GM21528 (cell line): ENCODE results near the gene TANGO2.
"Not testable (repeated sequence)": the region's sequence is repeated elsewhere in the genome, so short reads cannot be mapped to it uniquely, and the experiment has no call there.

Source experiments
- ATAC-seq: cut with Tn5 transposase; IDR thresholded peaks from one replicate; pipeline ENCODE4 v1.9.1; 2021; ENCODE audit warnings: mild to moderate bottlenecking, moderate library complexity; ENCODE audit not compliant: unreplicated experiment, low FRiP score

Gene TANGO2

GRCh38 chr22:20060700-20061480 lies 40.0 kb downstream of the TANGO2 start:
- no peak for ATAC-seq

GRCh38 chr22:20061481-20061861 lies 40.6 kb downstream of the TANGO2 start:
- ATAC-seq: no peak

- ATAC-seq: no peak
Observed at GRCh38 chr22:20062043-20062765, 41.3 kb downstream of the TANGO2 start.

- ATAC-seq: no peak
Observed at GRCh38 chr22:20062766-20063083, 41.8 kb downstream of the TANGO2 start.

DNA sequence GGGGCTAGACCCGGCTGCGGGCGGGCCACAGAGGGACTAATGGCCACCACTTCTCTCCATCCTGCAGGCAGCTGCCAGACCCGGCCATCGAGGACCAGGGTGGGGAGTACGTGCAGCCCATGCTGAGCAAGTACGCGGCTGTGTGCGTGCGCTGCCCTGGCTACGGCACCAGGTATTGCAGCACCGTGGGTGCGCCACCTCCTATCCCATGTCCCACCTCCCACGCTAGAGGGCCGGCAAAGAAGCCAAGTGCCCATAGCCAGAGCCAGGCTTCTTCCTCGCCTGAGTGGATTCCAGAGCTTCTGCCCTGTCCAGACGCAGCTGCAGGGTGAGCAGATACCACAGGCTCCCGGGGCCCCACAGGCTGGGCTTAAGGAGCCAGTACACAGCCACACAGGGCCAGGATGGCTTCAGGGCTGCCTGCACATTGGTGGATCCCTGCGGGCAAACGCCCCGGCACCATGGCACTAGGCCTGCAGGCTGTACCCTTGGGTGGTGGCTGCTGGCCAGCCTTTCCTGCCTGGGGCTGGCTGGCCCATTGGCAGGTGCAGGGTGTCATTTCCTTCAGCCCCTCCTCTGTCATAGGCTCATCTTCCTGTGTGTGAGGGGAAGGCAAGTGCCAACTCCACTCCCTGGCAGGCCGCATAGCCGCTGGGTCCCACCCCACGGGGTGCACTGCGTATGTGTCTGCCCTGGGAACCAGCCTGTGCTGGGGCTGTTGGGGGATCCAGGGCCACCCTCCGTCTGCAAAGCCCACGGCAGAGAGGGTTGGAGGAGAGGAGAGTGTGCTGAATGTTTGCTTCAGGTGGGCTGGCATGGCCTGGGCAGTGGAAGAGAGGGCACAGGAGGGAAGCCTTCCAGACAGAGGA lies 42.6 kb downstream of the TANGO2 start:
- ATAC-seq: no peak

- ATAC-seq: no peak
Observed at GRCh38 chr22:20064140-20064480, 43.2 kb downstream of the TANGO2 start.

GRCh38 chr22:20064545-20065262 lies 43.8 kb downstream of the TANGO2 start:
- ATAC-seq: no peak

GRCh38 chr22:20065896-20066616 lies 45.1 kb downstream of the TANGO2 start:
- ATAC-seq: no peak

DNA sequence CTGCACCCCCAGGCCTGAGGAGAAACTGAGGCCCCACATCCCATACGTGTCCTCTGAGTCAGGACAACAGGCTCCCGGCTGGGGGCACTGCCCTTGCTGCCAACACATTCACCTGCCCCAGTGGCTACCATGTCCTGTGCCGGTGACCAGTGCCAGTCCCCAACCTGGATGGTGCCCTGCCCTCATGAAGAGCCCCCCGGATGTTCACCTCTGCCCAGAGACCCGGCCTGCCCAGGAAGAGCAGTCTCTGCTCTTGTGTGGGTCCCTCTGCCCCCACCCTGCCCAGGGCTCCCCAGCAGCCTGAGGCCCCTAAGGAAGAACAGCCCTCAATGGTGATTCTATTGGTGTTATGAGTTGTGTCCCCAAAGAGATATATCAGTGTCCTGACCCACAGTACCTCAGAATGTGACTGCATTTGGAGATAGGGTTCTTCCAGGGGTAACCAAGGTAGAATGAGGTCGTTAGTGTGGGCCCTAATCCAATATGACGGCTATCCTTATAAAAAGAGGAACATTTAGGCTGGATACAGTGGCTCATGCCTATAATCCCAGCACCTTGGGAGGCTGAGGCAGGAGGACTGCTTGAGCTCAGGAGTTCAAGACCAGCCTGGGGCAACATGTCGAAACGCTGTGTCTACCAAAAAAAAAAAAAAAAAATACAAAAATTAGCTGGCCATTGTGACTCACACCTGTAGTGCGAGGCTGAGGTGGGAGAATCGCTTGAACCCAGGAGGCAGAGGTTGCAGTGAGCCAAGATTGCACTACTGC lies 45.9 kb downstream of the TANGO2 start:
- ATAC-seq: no peak

DNA sequence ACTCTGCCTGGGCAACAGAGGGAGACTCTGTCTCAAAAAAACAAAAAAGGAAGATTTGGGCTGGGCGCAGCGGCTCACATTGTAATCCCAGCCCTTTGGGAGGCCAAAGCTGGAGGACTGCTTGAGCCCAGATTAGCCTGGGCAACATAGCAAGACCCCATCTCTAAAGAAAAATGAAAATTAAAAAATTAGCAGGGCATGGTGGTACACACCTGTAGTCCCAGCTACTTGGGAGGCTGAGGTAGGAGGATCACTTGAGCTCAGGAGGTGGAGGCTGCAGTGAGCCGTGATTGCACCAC lies 46.4 kb downstream of the TANGO2 start:
- not testable (repeated sequence) for ATAC-seq

DNA sequence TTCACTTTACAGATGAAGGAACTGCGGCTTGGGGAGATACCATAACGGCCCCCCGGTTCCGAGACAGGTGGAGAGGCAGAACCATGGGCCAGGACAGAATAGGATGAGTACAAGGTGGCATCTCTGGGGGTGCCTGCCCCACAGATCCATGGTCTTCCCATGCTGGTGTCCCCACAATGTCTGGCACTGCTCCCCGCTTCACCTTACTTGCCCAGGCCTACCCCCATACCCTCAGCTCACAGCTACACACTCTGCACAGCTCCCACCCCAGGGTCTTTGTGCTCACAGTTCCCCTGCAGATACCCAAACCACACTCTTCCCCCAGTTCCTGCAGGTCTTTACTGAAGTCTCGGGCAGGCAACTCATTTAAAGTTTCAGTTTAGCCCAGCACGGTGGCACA lies 47.7 kb downstream of the TANGO2 start:
- ATAC-seq: no peak

DNA sequence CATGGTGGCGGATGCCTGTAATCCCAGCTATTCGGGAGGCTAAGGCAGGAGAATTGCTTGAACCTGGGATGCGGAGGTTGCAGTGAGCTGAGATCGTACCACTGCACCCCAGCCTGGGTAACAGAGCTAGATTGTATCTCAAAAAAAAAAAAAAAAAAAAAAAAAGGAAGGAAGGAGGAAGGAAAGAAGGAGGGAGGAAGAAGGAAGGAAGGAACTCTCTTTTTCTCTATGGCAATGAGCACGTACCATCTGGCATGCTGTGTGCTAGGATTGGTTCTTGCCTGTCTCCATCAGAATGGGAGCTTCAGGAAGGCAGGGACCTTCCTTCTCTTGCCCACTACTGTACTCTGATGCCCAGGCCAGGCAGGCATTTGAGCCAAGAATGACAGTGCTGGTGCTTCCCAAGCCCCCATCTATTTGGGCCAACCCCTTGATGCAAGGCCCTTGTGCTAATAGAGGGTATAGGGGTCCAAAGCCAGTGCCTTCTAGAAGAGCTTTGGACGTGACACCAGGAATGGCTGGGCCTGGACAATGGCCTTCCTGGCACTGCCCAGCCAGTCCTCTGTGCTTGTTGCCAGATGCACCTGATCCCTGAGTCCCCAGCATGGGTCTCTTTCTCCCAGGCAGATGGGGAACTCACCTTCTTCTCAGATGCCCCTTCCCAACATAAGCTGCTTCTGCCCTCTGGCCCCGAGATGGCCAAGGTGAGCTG lies 48.6 kb downstream of the TANGO2 start:
- no peak for ATAC-seq

GRCh38 chr22:20071524-20071972 lies 50.6 kb downstream of the TANGO2 start:
- ATAC-seq: no peak

DNA sequence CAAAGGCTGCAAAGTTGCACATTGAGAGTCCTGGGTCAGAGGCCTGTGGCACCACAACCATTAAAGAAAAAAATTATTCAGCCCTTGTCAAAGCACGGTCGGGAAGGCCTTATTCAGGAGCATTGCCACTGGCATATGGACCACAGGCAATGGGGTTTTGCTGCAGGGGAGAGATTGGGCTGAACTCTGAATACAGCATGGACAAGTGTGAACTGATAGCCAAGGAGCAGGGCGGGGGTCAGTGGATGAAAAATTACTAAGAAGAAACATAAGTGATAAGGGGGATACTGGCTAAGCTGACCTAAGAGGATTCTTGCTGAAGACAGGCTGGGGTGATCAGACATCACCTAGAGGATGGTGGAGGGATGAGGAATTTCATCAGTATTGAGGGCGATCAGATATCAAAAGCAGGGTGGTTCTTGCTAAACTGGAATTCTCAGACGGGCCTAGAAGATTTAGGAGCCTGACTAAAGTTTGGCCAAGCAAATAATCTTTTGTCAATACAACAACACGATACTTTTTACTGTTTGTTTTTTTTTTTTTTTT lies 55.8 kb downstream of the TANGO2 start:
- ATAC-seq: no peak

DNA sequence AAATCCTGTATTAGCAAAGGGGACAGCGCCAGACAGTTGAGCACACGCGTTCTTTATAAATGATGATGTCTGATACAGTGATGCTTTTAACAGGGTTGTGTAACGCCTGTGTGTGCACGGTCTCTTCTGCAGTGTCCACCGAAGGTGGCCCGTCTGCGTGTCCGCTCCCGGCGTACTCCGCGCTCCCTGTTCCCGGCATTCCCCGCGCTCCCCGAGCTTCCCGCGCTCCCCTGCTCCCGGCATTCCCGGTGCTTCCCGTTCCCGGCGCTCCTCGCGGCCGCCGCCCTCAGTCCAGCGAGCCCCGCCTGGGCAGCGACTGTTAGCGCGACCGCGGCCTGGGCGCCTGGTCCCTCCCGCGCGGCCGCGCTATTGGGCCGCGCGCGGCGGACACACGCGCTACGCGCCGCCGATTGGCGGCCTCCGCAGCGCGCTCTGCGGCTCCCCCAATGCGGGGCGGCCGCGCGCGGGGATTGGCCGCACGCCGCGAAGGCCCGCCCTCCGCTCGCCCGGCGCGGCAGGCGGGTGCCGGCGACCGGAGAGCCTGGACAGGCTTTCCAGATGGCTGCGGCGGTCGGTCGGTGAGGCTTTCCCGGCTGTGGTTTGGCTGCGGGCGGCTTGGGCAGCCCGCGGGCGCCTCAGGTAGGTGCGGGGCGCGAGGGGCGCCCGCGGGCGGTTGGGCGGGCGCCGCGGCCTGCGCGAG lies 59.0 kb downstream of the TANGO2 start, which contains the start of gene DGCR8:
Gene DGCR8 (plus strand): TSS at position 497 of the 700 bp plus-strand sequence. CDS start 5,723 bp downstream, outside the sequence.
- peak; percentile 75 for ATAC-seq

DNA sequence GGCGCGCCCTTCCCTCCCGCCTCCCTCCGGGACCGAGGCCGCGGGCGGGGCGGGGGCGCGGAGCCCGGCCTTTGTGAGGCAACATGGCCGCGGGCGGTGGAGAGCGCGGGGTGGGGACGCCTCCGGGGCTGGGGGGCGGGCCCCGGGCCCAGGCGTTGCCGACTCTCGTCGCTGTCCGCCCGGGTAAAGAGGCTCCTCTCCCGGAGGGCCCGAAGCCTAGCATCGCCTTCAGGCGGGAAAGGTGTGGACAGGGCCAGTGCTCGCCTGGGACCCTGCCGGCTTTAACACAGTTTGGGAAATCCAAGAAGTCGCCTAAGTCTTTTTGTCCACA lies 59.5 kb downstream of the TANGO2 start:
- peak; percentile 49 for ATAC-seq

DNA sequence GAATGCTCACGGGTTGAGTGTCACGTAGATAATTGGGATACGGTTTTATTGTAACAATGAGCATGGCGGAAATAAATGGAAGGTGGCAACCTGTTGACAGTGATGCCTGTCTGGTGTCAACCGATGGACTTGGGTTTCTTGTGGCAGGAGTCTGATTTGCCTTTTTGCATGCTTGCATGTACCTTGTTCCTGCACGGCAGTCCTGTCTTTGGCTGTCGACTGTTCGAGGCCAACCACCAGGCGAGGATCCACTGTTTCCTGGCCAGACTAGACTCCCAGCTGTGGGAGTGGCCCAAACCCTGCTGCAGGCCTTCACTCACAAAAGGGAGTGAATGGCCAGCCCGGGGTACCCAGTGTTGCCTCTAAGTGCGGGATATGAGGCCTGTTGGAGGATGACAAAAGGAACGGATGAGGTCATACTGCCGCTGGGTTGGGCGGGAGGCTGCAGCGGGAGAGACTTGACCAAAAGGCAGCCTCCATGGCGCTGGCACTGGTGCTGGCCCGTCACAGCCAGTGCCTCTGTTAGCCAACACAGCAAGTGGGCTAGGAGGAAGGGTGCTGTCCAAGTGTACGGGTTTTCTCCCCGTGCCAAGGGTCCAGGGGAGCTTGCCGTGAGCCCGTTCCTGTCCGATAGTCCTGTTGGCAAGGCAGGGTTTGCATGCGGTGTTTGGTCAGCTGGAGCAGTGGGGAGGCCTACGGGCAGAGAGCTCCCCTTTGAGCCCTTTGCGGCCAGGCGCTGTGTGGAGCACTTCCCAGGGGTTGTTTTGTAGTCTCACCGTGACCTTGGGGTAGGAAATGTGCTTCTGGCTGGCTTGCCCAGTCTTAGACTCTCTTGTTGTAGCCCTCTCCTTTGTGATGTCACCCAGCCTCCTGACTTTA lies 60.1 kb downstream of the TANGO2 start:
- ATAC-seq: no peak
